ENCODE data around the gene PKLR.

DNA sequence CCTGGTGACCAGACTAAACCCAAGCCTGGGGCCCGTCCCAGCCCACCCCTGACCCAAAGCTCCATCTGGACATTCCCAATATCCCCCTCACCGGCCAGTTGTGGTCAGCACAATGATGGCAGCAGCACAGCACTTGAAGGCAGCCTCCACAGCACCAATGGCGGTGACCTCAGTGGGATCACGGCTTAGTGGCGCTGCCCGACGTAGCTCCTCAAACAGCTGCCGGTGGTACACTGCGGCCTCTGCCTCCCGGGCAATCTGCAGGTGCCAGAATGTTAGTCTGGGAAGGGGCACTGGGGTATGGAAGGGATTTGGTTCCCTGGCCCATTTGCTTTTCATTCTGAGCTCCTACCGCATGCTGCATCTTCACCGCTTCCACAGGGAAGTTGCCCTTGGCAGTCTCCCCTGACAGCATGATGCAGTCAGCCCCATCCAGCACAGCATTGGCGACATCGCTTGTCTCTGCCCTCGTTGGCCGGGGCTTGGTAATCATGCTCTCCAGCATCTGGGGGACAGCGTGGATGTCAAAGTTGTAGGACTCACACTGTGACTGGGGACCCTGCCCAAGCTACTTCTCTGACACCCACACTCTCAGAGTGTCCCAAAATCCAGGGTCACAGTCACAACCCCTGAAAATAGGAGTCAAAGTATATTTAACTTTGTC, 8.0 kb downstream of the PKLR start:
- TF ChIP-seq CTCF (IDR thresholded peaks at IDR 0.05): no peak
- TF ChIP-seq EZH2 (IDR thresholded peaks at IDR 0.05): no peak
- TF ChIP-seq EZH2phosphoT487 (IDR thresholded peaks at IDR 0.05): no peak

Measured in neural progenitor cell (in vitro differentiated cells).